Ovary (tissue), 9 donors: Measurements from ENCODE around the gene CD84. TPM values are rescaled to one million over a fixed set of nuclear protein-coding genes. Genes with fewer than 3 reads are reported as not detected.

Source experiments
- DNase-seq, 5 donors: peaks; one replicate each; pipeline ENCODE4 v3.0.0-alpha.2; 2019 to 2020
- H3K27ac ChIP-seq, 2 donors: fragments of 200-600 bp; one replicate each; pipeline versions ENCODE4 v1.5.1 to v1.8.0; 2019 to 2022
- H3K27me3 ChIP-seq: fragments of 200-600 bp; one replicate; pipeline ENCODE4 v1.8.0; 2022
- H3K36me3 ChIP-seq: fragments of 200-600 bp; sonication (generic); one replicate; pipeline ENCODE4 v1.5.1; 2019
- H3K4me1 ChIP-seq: one replicate; pipeline ENCODE4 v1.8.1; 2013; ENCODE audit warnings: mild to moderate bottlenecking, moderate library complexity; ENCODE audit not compliant: insufficient read depth
- H3K4me3 ChIP-seq: fragments of 200-600 bp; sonication (generic); one replicate; pipeline ENCODE4 v1.5.1; 2017
- H3K9me3 ChIP-seq, 2 donors: fragments of 200-600 bp in 1 of 2; sonication (generic) in 1 of 2; one replicate each; pipeline versions ENCODE4 v1.5.1 to v1.8.1; 2013 to 2019; ENCODE audit warnings: mild to moderate bottlenecking in 1 of 2, moderate library complexity in 1 of 2
- CTCF ChIP-seq, 3 donors: fragments of 450-650 bp in 2 of 3; fragments of 200-600 bp in 1 of 3; IDR thresholded peaks; one replicate each; pipeline versions ENCODE4 v1.5.1 to v1.8.0; 2016 to 2022; ENCODE audit warnings: antibody characterized with exemption in 3 of 3, mild to moderate bottlenecking in 1 of 3
- EP300 ChIP-seq: sonication (generic); formaldehyde crosslinking; IDR thresholded peaks from one replicate; pipeline ENCODE4 v1.6.1; 2017; ENCODE audit warnings: antibody characterized with exemption
- POLR2A ChIP-seq: fragments of 450-650 bp; IDR thresholded peaks from one replicate; pipeline ENCODE4 v1.6.1; 2017; ENCODE audit warnings: antibody characterized with exemption, mild to moderate bottlenecking, moderate library complexity
- WGBS, 3 donors: extraction: QIAGEN DNeasy Blood & Tissue Kit in 1 of 3; methylation state at CpG; one replicate each; pipeline versions ENCODE4 v1.1.5 to v1.1.7; 2013 to 2017; 5-methylcytosine and 5-hydroxymethylcytosine counted together
- intact Hi-C, 4 donors: fragments of 100-400 bp; cut with DNase I; formaldehyde crosslinking; loops; one replicate each; pipeline versions ENCODE4 v1.11.0 to v1.15.1; 2022 to 2023
- polyA plus RNA-seq, 2 donors: library from polyadenylated mRNA; stranded (reverse); fragments of 200-250 nt in 1 of 2; fragments of 350-450 nt in 1 of 2; fragmentation: Illumina TruSeq in 1 of 2; extraction: RNeasy Lipid Tissue Mini Kit (QIAGEN cat#74804) in 1 of 2; gene quantifications; one replicate each; pipeline ENCODE4 v1.2.3, GENCODE V29; 2013 to 2014
- total RNA-seq, 7 donors: library from RNA; depleted of rRNA in 2 of 7; stranded (reverse); fragments of >200 nt in 2 of 7; fragmentation: NEBNext Ultra II Directional in 3 of 7; extraction: Animal tissue kit (Norgen Biotek cat#: 25700) in 3 of 7; gene quantifications; one replicate each; pipeline versions ENCODE4 v1.1.0 to v1.2.4, GENCODE V29; 2016 to 2023
- donor health status: DM: no; HTN: no; CAD: no; lungs with moderate emphysema.
- donor health status: DM: no; HTN: no; CAD: no.
- donor health status: Bipolar disorder and iron deficiency.
- donor health status: DM: yes; HTN: yes; CAD: no.
- donor health status: DM: no; HTN: no; CAD: no.
- donor health status: DM: yes; HTN: yes; CAD: no.

The CD84 gene
- total and polyA plus RNA-seq, 9 donors: 0.48 to 10.9 (median 2.0) TPM

GRCh38 chr1:160496334-160496733, 83.0 kb downstream of the CD84 start:
- no peaks in the 10 kb centered on the region for H3K4me1 ChIP-seq
- no peak for TF ChIP-seq POLR2A
- no peak for TF ChIP-seq EP300
- TF ChIP-seq CTCF (IDR thresholded peaks at IDR 0.05): no peak
- H3K4me3 ChIP-seq: no peak overlapping the region
- WGBS, 3 donors: 77 to 82% (median 80%) methylated on average over 4 of the region's 4 CpGs
- H3K36me3 ChIP-seq: no peaks in the 10 kb centered on the region
- H3K9me3 ChIP-seq: no peaks in the 10 kb centered on the region
- intact Hi-C loops: no loop called here
- no peaks in the 10 kb centered on the region for H3K27me3 ChIP-seq
- DNase-seq: no peak
- H3K27ac ChIP-seq: no peak overlapping the region

- intact Hi-C loops: loop anchor here in 1 of 4 donors (5.0 kb wide), 1 partner anchor 1217 kb away; no protein-coding TSS in a partner anchor
- TF ChIP-seq EP300: no peak
- no peak for TF ChIP-seq POLR2A
- no peak for TF ChIP-seq CTCF (IDR thresholded peaks at IDR 0.05)
- no peak overlapping the region for H3K4me3 ChIP-seq
- H3K9me3 ChIP-seq: no peaks in the 10 kb centered on the region
- no peaks in the 10 kb centered on the region for H3K36me3 ChIP-seq
- WGBS, 3 donors: 71 to 77% (median 73%) methylated on average over 3 of the region's 3 CpGs
- DNase-seq: no peak
- H3K27ac ChIP-seq: no peak overlapping the region
- H3K4me1 ChIP-seq: no peaks in the 10 kb centered on the region
- H3K27me3 ChIP-seq: no peaks in the 10 kb centered on the region
These were observed 84.7 kb downstream of the CD84 start for GRCh38 chr1:160494620-160495019.

- no peaks in the 10 kb centered on the region for H3K4me1 ChIP-seq
- intact Hi-C loops: loop anchor here in 1 of 4 donors (5.0 kb wide), 1 partner anchor 1215 kb away; no protein-coding TSS in a partner anchor
- no peaks in the 10 kb centered on the region for H3K36me3 ChIP-seq
- no peak overlapping the region for H3K4me3 ChIP-seq
- no peaks in the 10 kb centered on the region for H3K9me3 ChIP-seq
- H3K27ac ChIP-seq: no peak overlapping the region
- TF ChIP-seq CTCF (IDR thresholded peaks at IDR 0.05): no peak
- no peak for TF ChIP-seq EP300
- TF ChIP-seq POLR2A: no peak
- WGBS, 3 donors: 77 to 81% (median 81%) methylated on average over 2 of the region's 2 CpGs
- no peak for DNase-seq
- H3K27me3 ChIP-seq: no peaks in the 10 kb centered on the region
These were observed 86.7 kb downstream of the CD84 start for GRCh38 chr1:160492617-160493016.

- no peak for TF ChIP-seq POLR2A
- no peaks in the 10 kb centered on the region for H3K36me3 ChIP-seq
- intact Hi-C loops: loop anchor here in 1 of 4 donors (5.0 kb wide), 1 partner anchor 1215 kb away; no protein-coding TSS in a partner anchor
- no peak for DNase-seq
- 77 to 85% (median 80%) methylated on average over 3 of the region's 3 CpGs for WGBS, 3 donors
- no peak overlapping the region for H3K27ac ChIP-seq
- H3K4me3 ChIP-seq: no peak overlapping the region
- no peaks in the 10 kb centered on the region for H3K4me1 ChIP-seq
- H3K9me3 ChIP-seq: no peaks in the 10 kb centered on the region
- no peaks in the 10 kb centered on the region for H3K27me3 ChIP-seq
These were observed 87.3 kb downstream of the CD84 start for GRCh38 chr1:160491981-160492380.

Other genes with a start within 250 kb of the CD84 start
- 100 to 1,000 TPM in 5 of 7 donors, 10 to 100 TPM in 2; 63.7 to 163 (median 123) TPM for gene COPA, start 236.2 kb downstream of the CD84 start, total RNA-seq
- gene COPA, start 236.2 kb downstream of the CD84 start, polyA plus RNA-seq: 100 to 1,000 TPM in 1 of 2 donors, 10 to 100 TPM in 1; 69.9 to 144 TPM
- gene NCSTN, start 236.1 kb downstream of the CD84 start, total RNA-seq: 10 to 100 TPM; 35.2 to 76.2 (median 58.1) TPM
- 100 to 1,000 TPM in 1 of 2 donors, 10 to 100 TPM in 1; 53.9 to 234 TPM for gene NCSTN, start 236.1 kb downstream of the CD84 start, polyA plus RNA-seq
- gene NHLH1, start 212.4 kb downstream of the CD84 start, total RNA-seq: under 1 TPM in 3 of 7 donors, not detected in 4; 0.08 to 0.20 (median 0.10) TPM
- gene NHLH1, start 212.4 kb downstream of the CD84 start, polyA plus RNA-seq: under 1 TPM; 0.02 to 0.08 TPM
- gene VANGL2, start 178.9 kb downstream of the CD84 start, total RNA-seq: 10 to 100 TPM in 3 of 7 donors, 1 to 10 TPM in 4; 5.6 to 18.4 (median 10.0) TPM
- gene VANGL2, start 178.9 kb downstream of the CD84 start, polyA plus RNA-seq: 1 to 10 TPM; 7.1 to 8.1 TPM
- gene SLAMF6, start 56.2 kb downstream of the CD84 start, total RNA-seq: under 1 TPM in 6 of 7 donors, not detected in 1; 0.13 to 0.72 (median 0.47) TPM
- gene SLAMF6, start 56.2 kb downstream of the CD84 start, polyA plus RNA-seq: 1 to 10 TPM in 1 of 2 donors, under 1 TPM in 1; 0.24 to 4.2 TPM
- gene SLAMF1, start 67.5 kb upstream of the CD84 start, total RNA-seq: under 1 TPM in 4 of 7 donors, not detected in 3; 0.15 to 0.57 (median 0.27) TPM
- under 1 TPM; 0.18 to 0.68 TPM for gene SLAMF1, start 67.5 kb upstream of the CD84 start, polyA plus RNA-seq
- gene CD48, start 132.3 kb upstream of the CD84 start, total RNA-seq: 1 to 10 TPM in 6 of 7 donors, under 1 TPM in 1; 0.61 to 4.4 (median 1.9) TPM
- gene CD48, start 132.3 kb upstream of the CD84 start, polyA plus RNA-seq: 10 to 100 TPM in 1 of 2 donors, 1 to 10 TPM in 1; 2.5 to 17.6 TPM
- gene SLAMF7, start 159.8 kb upstream of the CD84 start, total RNA-seq: 1 to 10 TPM in 2 of 7 donors, under 1 TPM in 4, not detected in 1; 0.32 to 3.7 (median 0.84) TPM
- 1 to 10 TPM in 1 of 2 donors, under 1 TPM in 1; 0.36 to 7.3 TPM for gene SLAMF7, start 159.8 kb upstream of the CD84 start, polyA plus RNA-seq
- under 1 TPM in 5 of 7 donors, not detected in 2; 0.15 to 0.90 (median 0.45) TPM for gene LY9, start 216.7 kb upstream of the CD84 start, total RNA-seq
- gene LY9, start 216.7 kb upstream of the CD84 start, polyA plus RNA-seq: 1 to 10 TPM in 1 of 2 donors, under 1 TPM in 1; 0.24 to 2.9 TPM